NCI-H524 treated with DMSO at 0.1 percent for 48 hours (cell line): Measurements from ENCODE around the gene SORCS2.
A peak's percentile ranks its signal among the peaks of the same experiment; 100 is the strongest.

Experiments used
- DNase-seq: peaks from one replicate; lab custom pipeline; 2025; lab: John Stamatoyannopoulos, UW

SORCS2 gene

DNA sequence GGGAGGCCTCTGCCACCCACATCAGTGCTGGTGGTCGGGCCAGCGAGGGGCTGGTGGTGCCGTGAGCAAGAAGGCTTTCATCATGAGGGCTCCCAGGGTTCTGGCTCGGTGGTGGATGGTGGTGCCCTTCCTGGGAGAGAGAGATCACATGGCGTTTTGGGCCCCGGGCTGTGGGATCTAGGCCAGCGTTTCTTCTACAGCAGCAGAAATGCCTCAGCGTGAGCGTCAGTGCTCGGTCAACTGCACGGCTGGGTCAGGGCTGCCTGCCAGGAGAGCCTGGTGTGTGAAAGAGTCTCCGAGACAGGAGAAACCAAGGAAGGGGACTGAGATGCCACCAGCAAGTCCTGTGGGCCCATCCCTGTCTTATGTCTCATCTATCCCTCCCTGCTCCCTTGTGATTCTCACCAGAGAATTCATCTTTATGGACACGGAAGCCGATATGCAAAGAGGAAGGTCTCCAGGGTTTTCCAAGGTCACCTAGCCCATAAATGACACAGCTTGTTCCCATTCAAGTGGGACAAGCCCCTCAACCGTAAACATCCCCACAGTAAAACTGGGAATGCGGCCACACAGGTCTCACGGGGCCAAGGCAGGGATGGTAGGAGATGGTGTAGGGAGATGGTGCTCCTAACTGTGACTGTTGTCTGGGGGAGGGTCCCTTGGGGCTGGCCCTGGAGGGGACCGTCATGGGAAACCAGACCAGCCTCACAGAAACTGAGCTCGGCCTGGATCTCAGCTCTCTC, 99.2 kb downstream of the SORCS2 start:
- DNase-seq, result no peak

DNA sequence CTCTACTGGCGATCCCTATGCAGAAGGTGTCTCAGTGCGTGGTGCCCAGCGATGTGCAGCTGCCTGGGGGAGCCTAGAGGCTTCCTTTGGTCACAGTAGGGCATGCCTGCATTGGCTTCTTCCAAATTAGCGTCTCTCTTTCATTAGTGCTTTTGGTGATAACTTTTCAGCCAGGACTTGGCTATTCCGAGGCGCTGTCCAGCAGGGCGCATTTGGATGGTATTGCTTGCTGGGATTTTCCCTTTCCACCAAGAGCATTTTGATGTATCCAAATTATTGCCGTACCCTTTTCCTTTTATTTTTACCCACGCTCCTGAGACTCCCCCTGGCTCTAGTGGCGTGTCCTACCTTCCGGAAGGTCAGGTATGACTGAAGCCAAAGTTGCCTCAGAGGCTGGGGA, 101.4 kb downstream of the SORCS2 start:
- no peak for DNase-seq

DNA sequence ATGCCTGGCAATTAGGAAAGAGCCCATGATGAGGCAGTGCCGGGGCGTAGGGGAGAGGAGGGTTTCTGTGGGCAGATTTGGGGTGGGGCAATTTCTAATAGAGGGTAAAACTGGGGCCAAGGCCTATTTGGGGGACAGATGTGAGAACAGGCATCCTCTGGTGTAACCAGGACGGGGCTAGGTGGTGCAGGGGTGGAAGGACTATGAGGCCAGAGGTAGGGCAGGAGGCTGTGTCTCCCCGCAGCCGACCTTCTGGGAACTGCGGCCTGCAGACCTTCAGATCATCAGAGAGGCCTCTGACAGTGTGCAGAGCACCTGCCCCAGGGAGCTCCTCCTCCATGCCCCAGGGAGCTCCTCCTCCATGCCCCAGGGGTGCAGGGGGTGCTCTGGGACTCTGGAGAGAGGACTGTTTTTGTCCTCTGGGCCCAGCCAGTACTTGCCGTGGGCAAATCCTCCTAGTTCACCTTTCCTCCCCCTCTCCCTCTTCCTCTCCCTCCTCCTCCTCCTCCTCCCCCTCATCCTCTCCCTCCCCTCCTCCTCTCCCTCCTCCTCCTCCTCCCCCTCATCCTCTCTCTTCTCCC, 101.9 kb downstream of the SORCS2 start:
- no peak for DNase-seq

DNA sequence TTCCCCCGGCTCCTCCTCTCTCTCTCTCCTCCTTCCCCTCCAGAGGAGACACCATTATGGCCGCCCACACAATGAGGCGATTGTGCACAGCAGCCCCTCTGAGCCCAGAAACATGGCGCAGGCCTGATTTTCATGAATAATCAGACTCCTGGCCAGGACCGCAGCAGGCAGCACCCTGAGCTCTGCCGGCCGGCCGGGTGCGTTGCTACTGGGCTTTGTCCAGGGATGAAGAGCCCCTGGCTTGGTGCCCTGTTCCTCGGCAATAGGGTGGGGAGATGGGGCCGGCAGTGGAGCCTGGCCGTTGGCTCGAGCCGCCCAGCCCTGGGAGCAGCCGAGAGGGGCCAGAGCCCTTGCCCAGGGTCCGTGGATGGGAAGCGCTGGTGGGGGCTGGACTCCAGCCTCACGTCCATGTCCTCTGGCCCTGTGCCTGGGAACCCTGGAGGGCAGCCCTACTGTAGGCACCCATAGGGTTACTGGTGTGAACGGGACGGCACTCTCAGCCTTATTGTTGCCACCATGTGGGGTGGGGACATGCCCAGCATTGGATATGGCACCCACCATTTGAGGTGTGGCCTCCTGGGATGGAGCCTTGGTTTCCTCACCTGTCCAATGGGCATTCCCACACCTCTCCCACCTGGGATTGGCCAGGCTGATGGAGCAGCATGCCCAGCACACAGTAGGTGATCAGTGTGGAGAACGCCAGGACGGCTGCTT, 103.0 kb downstream of the SORCS2 start:
- DNase-seq, result no peak

DNA sequence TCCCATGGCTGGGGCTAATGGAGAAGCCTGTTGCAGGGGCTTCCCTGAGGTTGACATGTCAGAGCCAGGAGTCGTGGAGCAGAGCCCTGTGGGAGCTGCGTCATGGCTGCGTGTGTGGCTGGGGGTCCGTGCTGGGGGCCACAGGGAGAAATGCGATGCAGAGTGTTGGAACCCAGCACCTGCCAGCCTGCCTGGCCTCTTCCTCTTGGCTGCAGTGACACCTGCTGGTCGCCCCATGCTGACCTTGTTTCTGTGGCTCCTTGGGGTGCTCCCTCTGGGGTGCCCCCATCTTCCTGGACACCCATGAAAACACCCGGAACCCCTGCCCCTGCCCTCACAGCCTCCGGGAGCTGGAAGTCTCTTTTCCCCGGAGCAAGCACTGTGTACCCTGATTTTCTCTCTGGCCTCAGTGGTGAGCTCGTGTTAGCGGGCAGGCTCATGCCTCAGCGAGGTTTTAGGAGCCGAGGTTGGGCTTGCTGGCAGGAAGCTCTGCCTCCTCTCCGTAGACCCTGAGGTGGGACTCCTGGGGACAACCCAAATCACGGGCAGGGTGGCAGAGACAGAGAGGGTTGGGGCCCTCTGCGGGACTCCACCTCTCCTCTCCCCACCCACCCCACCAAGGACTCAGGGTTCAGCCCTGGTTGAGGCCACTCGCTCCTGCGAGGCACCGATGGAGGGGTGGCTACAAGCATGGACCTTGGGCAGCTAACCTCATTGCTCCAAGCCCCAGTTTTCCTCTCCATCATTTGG, 103.7 kb downstream of the SORCS2 start:
- DNase-seq, result no peak

DNA sequence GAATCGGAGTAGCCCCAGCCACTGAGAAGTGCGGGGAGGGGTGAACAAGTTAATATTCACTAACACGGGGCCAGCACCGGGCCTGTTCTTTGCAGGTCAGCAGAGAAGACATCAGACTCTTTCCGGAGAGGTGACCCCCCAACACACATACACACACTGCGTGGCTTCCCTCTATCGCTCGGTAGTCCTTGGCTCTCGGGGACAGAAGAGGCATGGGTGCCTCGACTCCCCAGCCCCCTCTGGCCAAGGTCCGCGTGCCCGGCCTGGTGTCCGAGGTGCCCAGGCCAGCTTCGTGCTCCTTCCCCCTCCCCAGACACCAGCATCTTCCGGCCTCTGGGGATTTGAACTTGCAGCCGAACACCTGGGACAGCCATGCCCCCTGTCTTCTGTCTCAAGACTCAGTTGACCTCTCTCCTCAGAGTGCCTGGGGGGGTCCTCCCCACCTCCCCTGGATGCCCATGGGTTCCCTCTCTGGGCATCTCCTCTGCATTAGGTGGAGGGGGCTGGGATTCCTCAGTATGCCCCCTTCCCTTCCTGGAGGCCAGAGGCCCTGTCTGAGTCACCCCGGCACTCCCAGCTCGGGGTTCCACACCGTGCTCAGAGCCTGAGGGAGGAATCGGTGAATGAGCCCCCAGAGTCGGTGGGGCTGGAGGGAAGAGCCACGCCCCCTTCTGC, 104.5 kb downstream of the SORCS2 start:
- DNase-seq, result no peak

DNA sequence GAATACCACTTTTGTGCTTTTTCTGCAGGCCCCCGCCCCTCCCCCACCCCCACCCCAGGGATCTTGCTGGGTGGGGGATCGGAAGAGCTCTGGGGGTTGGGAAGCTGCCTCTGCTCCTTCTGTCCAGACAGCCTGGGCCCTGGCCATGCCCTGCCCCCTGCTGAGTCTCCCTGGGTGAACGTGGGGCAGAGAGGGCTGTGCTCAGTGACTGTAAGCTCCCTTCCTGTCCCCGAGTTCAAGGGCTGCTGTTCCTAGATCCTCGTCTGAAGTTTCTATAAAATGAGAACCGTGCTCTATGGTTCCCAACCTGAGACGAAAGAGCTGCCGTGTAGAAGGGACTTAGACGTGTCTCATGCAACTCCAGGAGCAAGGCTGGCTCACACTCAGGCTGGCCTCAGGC, 105.0 kb downstream of the SORCS2 start:
- DNase-seq, result no peak

DNA sequence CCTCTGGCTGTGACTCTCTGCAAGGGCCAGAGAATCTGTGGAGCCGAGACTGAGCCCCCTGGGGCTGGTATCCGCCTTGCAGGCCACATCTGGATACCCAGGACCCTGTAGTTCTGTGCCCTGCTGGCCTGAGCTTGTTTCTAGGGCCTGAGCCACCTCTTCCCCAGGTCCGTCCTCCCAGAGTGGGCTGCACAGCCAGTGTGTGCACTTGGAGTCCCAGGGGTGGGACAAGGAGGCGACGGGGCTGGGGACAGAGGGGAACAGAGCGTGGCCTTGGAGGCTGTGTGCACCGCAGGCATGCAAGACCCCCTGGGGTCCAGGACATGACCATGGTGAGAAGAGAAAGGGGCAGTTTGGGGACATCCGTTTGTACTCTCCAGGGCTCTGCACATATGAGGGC, 105.5 kb downstream of the SORCS2 start:
- DNase-seq, result no peak

DNA sequence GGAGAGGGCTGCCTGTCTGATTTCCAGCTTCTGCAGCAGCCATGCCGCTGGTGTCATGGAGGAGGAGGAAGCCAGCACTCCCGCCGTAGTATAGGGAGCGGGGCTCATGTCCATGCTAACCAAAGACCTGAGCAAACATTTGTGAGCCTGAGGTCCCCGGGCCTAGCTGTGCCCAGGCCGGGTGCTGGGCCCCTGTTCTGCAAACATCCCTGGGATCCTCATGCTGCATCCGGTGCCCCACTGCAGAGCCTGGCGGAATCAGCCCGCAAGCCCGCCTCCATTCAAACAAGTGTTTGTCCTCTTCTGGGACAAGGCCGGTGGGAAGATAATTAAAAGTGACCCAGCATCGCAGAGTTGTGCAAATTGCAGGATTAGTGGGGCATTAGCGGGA, 106.3 kb downstream of the SORCS2 start:
- DNase-seq, result no peak

DNA sequence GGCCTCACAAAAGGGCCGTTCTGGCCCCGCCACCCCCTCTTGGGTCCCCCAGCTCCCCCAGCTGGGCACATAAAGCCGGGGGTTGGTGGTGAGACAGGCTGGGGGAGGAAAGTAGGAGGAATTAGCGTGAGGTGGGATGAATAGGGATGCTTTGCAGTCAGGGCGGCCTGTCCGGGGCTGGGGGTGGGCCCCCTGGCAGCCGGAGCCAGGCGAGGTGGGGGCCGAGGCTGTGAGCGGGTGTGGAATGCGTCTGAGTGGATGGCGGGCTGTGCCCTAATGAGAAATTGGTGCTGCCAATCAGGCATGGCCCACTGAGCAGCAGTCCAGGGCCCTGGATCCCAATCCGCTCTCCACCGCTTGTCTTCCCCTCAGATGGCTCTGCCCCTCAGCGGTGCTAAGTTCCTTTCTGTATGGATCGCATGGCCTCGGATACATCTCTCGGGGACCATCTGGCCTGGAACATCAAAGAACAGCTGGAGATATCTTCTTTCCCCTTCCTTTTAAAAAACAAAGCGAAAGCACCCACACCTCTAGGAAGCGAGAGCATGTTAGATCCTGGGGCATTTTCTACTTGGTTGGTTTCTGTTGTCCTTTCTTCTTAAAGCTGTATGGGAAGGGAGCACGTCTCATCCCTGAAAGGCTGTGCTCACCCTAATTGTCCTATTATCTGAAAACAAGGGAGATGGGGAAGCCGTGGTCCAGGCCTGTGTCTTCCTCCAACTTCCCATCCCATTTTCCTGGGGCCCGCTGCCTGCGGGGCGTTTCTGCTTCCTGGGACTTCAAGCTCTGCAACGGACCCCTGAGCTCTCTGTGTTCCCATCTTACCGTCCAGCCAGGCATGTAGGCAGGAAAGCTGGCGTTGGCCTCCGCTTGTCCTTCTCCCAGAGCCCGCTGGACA, 106.9 kb downstream of the SORCS2 start:
- DNase-seq, result peak; percentile 96

DNA sequence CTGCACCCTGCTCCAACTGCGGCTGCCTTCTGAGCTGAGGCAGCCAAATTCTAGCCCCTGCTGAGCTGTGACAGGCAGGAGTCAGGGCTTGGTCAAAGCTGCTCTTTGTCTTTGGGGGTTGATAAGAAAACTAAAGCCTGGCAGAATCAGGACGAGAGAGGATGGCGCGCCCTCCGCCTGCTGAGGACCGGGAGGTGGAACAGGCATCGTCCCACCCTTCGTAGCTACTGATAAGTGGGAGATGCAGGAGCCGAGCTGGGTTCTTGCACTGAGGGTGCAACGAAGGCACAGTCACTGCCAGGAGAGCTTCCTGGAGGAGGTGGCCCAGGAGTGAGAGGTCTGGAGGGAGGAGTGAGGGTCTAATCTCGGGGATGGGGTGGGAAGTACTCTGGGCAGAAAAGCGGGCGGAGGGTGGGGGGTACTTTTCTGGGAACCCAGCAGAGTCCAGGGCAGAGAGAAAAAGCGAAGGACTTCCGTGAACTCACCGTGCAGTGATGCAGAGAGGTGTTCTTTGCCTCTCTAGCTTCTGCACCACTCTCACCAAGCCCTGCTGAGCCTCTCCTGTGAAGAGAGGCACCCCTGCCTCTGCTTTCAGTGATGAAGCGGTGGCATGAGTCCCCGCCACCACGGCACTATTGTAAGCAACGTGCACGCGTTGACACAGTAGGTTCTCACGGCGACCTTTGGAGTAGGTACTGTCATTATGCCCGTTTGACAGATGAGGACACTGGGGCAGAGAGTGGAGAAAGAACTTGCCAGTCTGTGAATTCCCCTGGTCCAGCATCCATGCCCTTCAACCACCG, 107.8 kb downstream of the SORCS2 start:
- no peak for DNase-seq

DNA sequence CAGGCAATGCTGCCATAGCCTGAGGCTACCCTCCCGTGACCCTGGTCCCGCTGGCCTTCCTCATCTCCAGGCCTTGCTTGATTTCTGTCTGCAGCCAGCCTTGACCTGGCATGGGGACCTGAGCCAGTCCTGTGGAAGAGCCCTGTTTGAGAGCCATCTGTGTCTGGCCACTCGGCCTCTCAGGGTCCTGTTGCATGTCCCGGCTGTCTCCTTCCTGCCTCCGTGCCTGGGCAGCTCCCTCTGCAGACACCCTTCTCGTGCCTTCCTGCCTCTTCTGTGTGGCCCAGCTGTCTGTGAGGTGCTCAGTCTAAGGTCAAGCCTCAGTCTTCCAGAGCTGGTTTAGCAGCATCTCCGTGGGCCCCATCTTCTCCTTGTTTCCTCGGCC, 108.4 kb downstream of the SORCS2 start:
- no peak for DNase-seq

DNA sequence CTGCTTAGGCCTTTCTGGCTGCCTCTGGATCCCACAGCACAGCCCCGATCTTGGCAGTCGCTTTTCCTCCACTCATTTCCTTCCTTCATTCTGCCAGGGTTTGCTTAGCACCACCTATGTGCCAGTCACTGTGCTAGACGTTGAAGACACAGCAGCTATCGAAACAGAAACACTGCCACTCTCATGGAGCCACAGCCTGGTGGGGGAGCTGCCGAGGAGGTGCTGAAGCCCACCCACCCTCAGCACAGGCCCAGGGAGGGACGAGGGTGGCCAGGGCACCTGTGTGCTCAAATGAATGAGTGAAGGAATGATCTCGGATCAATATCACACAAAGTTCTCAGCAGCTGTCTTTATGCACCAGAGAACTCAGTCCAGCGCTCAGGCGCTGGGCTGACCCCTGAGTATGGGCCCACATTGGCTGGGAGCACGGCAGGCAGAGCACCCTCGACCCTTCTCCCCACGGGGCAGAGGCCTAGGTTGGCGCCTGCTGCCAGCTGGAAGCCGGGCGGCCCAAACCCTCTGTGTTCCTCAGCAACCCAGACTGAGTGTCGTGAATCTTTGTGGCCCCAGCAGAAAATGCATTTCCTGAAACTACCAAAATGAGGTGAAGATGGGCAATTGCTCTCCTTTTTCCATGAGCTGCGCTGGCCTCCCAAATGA, 108.9 kb downstream of the SORCS2 start:
- DNase-seq, result no peak

DNA sequence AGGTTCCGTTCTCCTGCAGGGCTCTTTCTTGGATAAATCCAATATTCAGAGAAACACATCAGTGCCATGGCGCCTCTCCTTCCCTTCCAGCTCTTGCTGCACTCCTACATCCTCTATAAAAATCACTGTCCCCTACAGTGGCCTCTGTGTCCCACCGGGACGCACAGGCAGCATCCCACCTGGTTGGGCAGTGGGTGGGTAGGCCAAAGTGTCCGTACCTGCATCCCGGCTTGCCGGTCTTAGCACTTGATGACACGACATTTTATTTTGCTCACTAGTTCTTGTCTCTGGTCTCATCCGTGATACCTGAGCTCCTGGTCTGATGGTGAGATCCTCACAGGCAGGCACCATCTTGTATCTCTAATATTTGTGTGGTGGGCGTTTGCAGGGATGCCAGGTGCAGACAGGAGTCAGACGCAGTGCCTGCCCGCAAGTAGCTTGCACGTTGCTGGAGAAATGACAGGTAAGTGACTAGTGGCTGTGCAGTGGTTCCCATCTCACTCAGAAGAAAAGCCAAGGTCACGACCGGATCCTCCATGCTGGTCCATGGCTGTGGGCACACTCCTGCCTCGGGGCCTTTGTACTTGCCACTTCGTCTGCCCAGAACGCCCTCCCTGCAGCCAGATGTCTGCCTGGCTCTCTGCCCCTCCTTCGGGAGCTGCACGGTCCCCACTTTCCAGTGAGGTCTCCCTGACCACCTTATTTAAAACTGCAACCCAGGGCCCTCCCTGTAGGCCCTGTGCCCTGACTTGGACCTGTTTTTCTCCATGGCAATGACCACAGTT, 109.7 kb downstream of the SORCS2 start:
- no peak for DNase-seq

DNA sequence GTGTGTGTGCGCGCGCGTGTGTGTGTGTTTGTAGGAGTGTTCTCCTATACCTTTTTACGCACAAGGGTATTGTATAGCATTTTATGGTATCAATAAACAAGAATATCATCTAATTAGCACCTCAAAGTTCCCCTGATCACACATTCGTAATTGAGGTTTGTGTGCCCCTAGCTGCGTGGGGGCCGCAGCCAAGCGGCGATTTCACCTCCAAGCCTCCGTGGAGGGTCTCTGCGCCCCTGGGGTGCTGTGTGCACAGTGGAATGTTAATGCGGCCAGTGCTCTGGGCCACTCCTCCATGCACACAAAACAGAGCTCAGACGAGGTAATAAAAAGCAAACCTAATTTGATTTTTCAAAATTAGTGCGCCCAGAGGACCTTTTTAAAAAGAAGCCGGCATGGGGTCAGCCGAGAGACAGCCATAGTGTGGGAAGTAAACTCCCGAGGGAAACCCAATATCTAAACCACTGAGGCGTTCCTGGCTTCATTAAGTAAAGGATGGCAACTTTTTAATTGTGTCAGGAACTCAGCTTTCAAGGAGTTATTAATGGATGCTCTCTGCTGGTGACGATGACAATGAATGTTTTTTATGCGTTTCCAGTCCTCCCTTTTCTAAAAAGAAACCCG, 110.6 kb downstream of the SORCS2 start:
- DNase-seq, result no peak

DNA sequence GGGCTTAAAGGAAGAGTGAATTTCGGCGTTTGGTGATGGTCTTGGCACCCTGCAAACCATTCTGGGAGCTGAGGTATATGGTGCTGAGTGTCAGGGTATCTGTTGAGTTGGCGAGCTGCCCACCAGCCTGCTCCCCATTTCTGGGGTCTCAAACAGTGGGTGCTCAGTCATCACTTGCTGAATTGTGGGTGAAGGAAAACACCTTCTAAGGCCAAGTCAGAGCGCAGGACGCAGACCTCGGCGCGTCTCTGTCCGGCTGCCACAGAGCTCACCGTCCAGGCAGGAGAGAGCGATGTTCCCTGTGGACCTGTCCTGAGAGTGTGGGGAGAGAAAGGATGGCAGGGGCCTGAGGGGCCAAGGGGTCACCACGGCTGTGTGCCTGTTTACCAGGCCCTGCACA, 111.2 kb downstream of the SORCS2 start:
- no peak for DNase-seq

DNA sequence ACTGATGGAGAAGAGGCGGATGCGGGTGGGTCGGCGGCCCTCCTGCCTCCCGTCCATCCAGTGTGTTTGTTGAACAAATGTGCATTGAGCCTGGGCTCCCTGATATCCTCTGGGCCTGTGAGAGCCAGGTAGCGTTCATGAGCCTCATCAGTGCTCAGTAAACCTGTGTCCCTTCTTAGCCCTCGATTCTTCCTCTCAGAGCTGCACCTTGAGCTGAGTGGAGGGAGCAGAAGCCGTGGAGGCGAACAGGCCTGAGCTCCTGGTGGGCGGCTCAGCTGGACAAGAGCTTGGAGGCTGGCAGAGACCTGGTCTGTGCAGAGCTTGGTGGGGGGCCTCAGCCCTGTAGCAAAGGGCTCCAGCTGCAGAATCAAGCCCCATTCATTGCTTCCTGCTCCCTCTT, 112.1 kb downstream of the SORCS2 start:
- no peak for DNase-seq
